VCaP (cell line): ENCODE data around the gene MAB21L3.

ENCODE experiments used
- H3K27ac ChIP-seq: fragments of 450-650 bp; 2 replicates; pipeline ENCODE4 v1.5.1; 2017
- CTCF ChIP-seq: fragments of 450-650 bp; conservative IDR thresholded peaks from 2 replicates; pipeline ENCODE4 v1.5.1; 2017; ENCODE audit warnings: mild to moderate bottlenecking, moderate library complexity

Gene MAB21L3

GRCh38 chr1:116159611-116160010 lies 48.4 kb downstream of the MAB21L3 start:
- no peak overlapping the region for H3K27ac ChIP-seq
- TF ChIP-seq CTCF, result no peak

GRCh38 chr1:116161390-116161789 lies 50.2 kb downstream of the MAB21L3 start:
- no peak for TF ChIP-seq CTCF
- no peak overlapping the region for H3K27ac ChIP-seq

- TF ChIP-seq CTCF, result no peak
- H3K27ac ChIP-seq, result no peak overlapping the region
Observed at GRCh38 chr1:116161877-116162390, 50.7 kb downstream of the MAB21L3 start.

GRCh38 chr1:116163533-116163932 lies 52.3 kb downstream of the MAB21L3 start:
- TF ChIP-seq CTCF, result no peak

GRCh38 chr1:116164150-116164549 lies 53.0 kb downstream of the MAB21L3 start:
- TF ChIP-seq CTCF, result no peak
- H3K27ac ChIP-seq, result no peak overlapping the region

More at GRCh38 chr1:116163533-116163932, 52.3 kb downstream of the MAB21L3 start:
- no peak overlapping the region for H3K27ac ChIP-seq

GRCh38 chr1:116164604-116165368 lies 53.6 kb downstream of the MAB21L3 start:
- TF ChIP-seq CTCF, result no peak
- H3K27ac ChIP-seq, result no peak overlapping the region

- TF ChIP-seq CTCF, result no peak
- no peak overlapping the region for H3K27ac ChIP-seq
Observed at GRCh38 chr1:116165572-116165971, 54.4 kb downstream of the MAB21L3 start.
